Measurements from ENCODE around the gene IL4I1.
"Not testable (repeated sequence)": the region's sequence is repeated elsewhere in the genome, so short reads cannot be mapped to it uniquely, and the experiment has no call there.

Gene IL4I1

GRCh38 chr19:49896863-49897621 is at the start of gene IL4I1:
Gene IL4I1, minus strand, starts transcription at chr19:49896887. Its CDS starts 727 bp downstream, at chr19:49896160.
- peak; percentile 74 to 79 for DNase-seq

GRCh38 chr19:49946415-49946814 is 49.7 kb upstream of the IL4I1 start:
- no peak for DNase-seq

GRCh38 chr19:49944567-49944966 is 47.9 kb upstream of the IL4I1 start:
- not testable (repeated sequence) for DNase-seq

- no peak for DNase-seq
Observed at GRCh38 chr19:49940482-49940791, 43.8 kb upstream of the IL4I1 start.

- no peak for DNase-seq
Observed at GRCh38 chr19:49939721-49940481, 43.2 kb upstream of the IL4I1 start.

- no peak for DNase-seq
Observed at GRCh38 chr19:49938662-49939061, 42.0 kb upstream of the IL4I1 start.

GRCh38 chr19:49937750-49938381 is 41.2 kb upstream of the IL4I1 start:
- DNase-seq, result peak; percentile 91

- DNase-seq, result no peak
Observed at GRCh38 chr19:49936549-49936948, 39.9 kb upstream of the IL4I1 start.

GRCh38 chr19:49933643-49934042 is 37.0 kb upstream of the IL4I1 start:
- DNase-seq, result no peak

- peak; percentile 55 for DNase-seq
Observed at GRCh38 chr19:49932731-49933131, 36.0 kb upstream of the IL4I1 start.

- DNase-seq, result no peak
Observed at GRCh38 chr19:49932041-49932451, 35.4 kb upstream of the IL4I1 start.

- DNase-seq, result no peak
Observed at GRCh38 chr19:49931293-49932040, 34.8 kb upstream of the IL4I1 start.

- no peak for DNase-seq
Observed at GRCh38 chr19:49930483-49931011, 33.9 kb upstream of the IL4I1 start.

GRCh38 chr19:49929611-49930482 is 33.2 kb upstream of the IL4I1 start:
- peak; percentile 96 for DNase-seq

- peak; percentile 95 for DNase-seq
Observed at GRCh38 chr19:49929121-49929610, 32.5 kb upstream of the IL4I1 start, which contains the start of the genes ATF5 and NUP62. Gene ATF5, plus strand, starts transcription at chr19:49929205. Its CDS starts 1,646 bp downstream, at chr19:49930851. Gene NUP62, minus strand, starts transcription at chr19:49929504. Its CDS starts 19,697 bp downstream, at chr19:49909807.

GRCh38 chr19:49927526-49928264 is 31.0 kb upstream of the IL4I1 start:
- DNase-seq, result no peak

GRCh38 chr19:49926515-49926914 is 29.8 kb upstream of the IL4I1 start:
- no peak for DNase-seq

- no peak for DNase-seq
Observed at GRCh38 chr19:49925486-49925885, 28.8 kb upstream of the IL4I1 start.

GRCh38 chr19:49924881-49925210 is 28.2 kb upstream of the IL4I1 start:
- not testable (repeated sequence) for DNase-seq

GRCh38 chr19:49924004-49924880 is 27.6 kb upstream of the IL4I1 start:
- DNase-seq, result no peak
